HCT116 (cell line): ENCODE results near the gene RPLP2. TPM values are rescaled to one million over a fixed set of nuclear protein-coding genes. Genes with fewer than 3 reads are reported as not detected.

Experiments used
- ATAC-seq: fragments of 200-7000 bp; cut with Tn5 transposase; 2 replicates; pipeline ENCODE4 v1.9.1; 2020; ENCODE audit warnings: mild to moderate bottlenecking, moderate library complexity
- BruUV-seq: library from RNA; stranded (reverse); fragments of 400-500 nt; replicated peaks from 2 replicates; lab custom pipeline; 2021; lab: Mats Ljungman, UMichigan
- CTCF ChIA-PET: fragments of 300-600 bp; sonication (Branson Sonifier 250); formaldehyde crosslinking; loops from one replicate; lab custom pipeline; 2021; ENCODE audit warnings: antibody characterized with exemption; lab: Charles Lee
- POLR2A ChIA-PET: fragments of 300-600, 350-600 bp; sonication (Branson Sonifier 250); formaldehyde crosslinking; loops from one replicate; lab custom pipeline; 2021; ENCODE audit warnings: antibody characterized with exemption; lab: Charles Lee
- RAD21 ChIA-PET, 2 experiments: fragments of 300-600 bp; sonication (Branson Sonifier 250); formaldehyde crosslinking; loops; one replicate each; lab custom pipeline; 2023; ENCODE audit warnings: low total read pairs in 2 of 2; ENCODE audit not compliant: uncharacterized antibody in 2 of 2, unreplicated experiment in 2 of 2, low non-redundant PET in 1 of 2; lab: Charles Lee
- DNase-seq: peaks from one replicate; pipeline ENCODE4 v3.0.0-alpha.2; 2010; ENCODE audit warnings: low read depth, low spot score
- H2AFZ ChIP-seq: fragments of 200-600 bp; shearing (Covaris generic), sonication (generic); 2 replicates; pipeline ENCODE4 v1.6.1; 2017; ENCODE audit warnings: low read depth, mixed run types, mixed read lengths, antibody characterized with exemption, low read length; ENCODE audit not compliant: poor library complexity, severe bottlenecking
- H3K27ac ChIP-seq: 2 replicates; pipeline ENCODE4 v1.5.1; 2012; ENCODE audit warnings: low read depth, low read length
- H3K27me3 ChIP-seq: fragments of 200-600 bp; sonication (generic); 2 replicates; pipeline ENCODE4 v1.6.1; 2016; ENCODE audit warnings: mixed run types, low read length, mixed read lengths; ENCODE audit not compliant: insufficient read depth
- H3K36me3 ChIP-seq, 2 experiments: fragments of 200-500 bp in 1 of 2; fragments of 200-600 bp in 1 of 2; sonication (Bioruptor generic) in 1 of 2; sonication (generic) in 1 of 2; 2 replicates each; pipeline versions ENCODE4 v1.5.1 to v1.6.1; 2014 to 2016; ENCODE audit warnings: low read length in 2 of 2, inconsistent platforms in 1 of 2, mixed read lengths in 1 of 2, mixed run types in 1 of 2; ENCODE audit not compliant: insufficient read depth in 2 of 2, control insufficient read depth in 1 of 2
- H3K4me1 ChIP-seq, 2 experiments: fragments of 200-600 bp in 1 of 2; sonication (generic) in 1 of 2; 2 replicates each; pipeline versions ENCODE4 v1.5.1 to v1.6.1; 2012 to 2017; ENCODE audit warnings: low read length in 2 of 2, inconsistent platforms in 1 of 2, mild to moderate bottlenecking in 1 of 2, mixed read lengths in 1 of 2, mixed run types in 1 of 2, moderate library complexity in 1 of 2; ENCODE audit not compliant: insufficient read depth in 2 of 2, control insufficient read depth in 1 of 2
- H3K4me2 ChIP-seq: fragments of 200-600 bp; sonication (generic); 2 replicates; pipeline ENCODE4 v1.6.1; 2017; ENCODE audit warnings: mixed run types, low read length, mixed read lengths
- H3K4me3 ChIP-seq, 2 experiments: fragments of 200-600 bp in 1 of 2; sonication (generic) in 1 of 2; replicated peaks in 1 of 2; 2 replicates each; pipeline ENCODE4 v1.5.1; 2011 to 2016; ENCODE audit warnings: low read length in 2 of 2, control low read depth in 1 of 2, low read depth in 1 of 2, mild to moderate bottlenecking in 1 of 2, mixed read lengths in 1 of 2, mixed run types in 1 of 2
- H3K79me2 ChIP-seq: fragments of 200-600 bp; sonication (generic); 2 replicates; pipeline ENCODE4 v1.6.1; 2017; ENCODE audit warnings: mild to moderate bottlenecking, mixed run types, low read length, moderate library complexity, mixed read lengths; ENCODE audit not compliant: insufficient read depth
- H3K9ac ChIP-seq: fragments of 200-600 bp; sonication (generic); 2 replicates; pipeline ENCODE4 v1.6.1; 2016; ENCODE audit warnings: low read length, mixed read lengths
- H3K9me2 ChIP-seq: fragments of 200-600 bp; sonication (generic), shearing (Covaris generic); 2 replicates; pipeline ENCODE4 v1.6.1; 2017; ENCODE audit warnings: mixed run types, mild to moderate bottlenecking, moderate library complexity; ENCODE audit not compliant: insufficient read depth
- H3K9me3 ChIP-seq, 2 experiments: fragments of 200-500 bp in 1 of 2; fragments of 200-600 bp in 1 of 2; sonication (Bioruptor generic) in 1 of 2; sonication (generic) in 1 of 2; 2 replicates each; pipeline ENCODE4 v1.6.1; 2014 to 2017; ENCODE audit warnings: low read length in 2 of 2, mixed read lengths in 2 of 2, inconsistent platforms in 1 of 2, low read depth in 1 of 2, mild to moderate bottlenecking in 1 of 2, mixed run types in 1 of 2, moderate library complexity in 1 of 2; ENCODE audit not compliant: control insufficient read depth in 1 of 2, insufficient read depth in 1 of 2
- H4K20me1 ChIP-seq: fragments of 200-600 bp; sonication (generic), shearing (Covaris generic); 2 replicates; pipeline ENCODE4 v1.6.1; 2017; ENCODE audit warnings: mixed run types, mild to moderate bottlenecking, moderate library complexity; ENCODE audit not compliant: insufficient read depth
- EZH2 ChIP-seq: fragments of 200-600 bp; sonication (generic); IDR thresholded peaks from 2 replicates; pipeline ENCODE4 v1.6.1; 2017; ENCODE audit warnings: antibody characterized with exemption, mixed run types
- REST ChIP-seq: IDR thresholded peaks from 2 replicates; pipeline ENCODE4 v1.6.1; 2012; ENCODE audit warnings: low read depth
- ZBTB33 ChIP-seq: IDR thresholded peaks from 2 replicates; pipeline ENCODE4 v1.6.1; 2011; ENCODE audit warnings: mild to moderate bottlenecking, low read length, moderate library complexity; ENCODE audit not compliant: insufficient replicate concordance; ENCODE audit errors: extremely low read depth
- intact Hi-C: fragments of 100-400 bp; cut with micrococcal nuclease; formaldehyde crosslinking; loops from 2 replicates; pipeline ENCODE4 v1.10.0; 2022
- total RNA-seq: library from RNA; stranded (reverse); gene quantifications from one replicate; pipeline ENCODE4 v1.2.1, GENCODE V29; 2021; ENCODE audit not compliant: unreplicated experiment

RPLP2 gene
- total RNA-seq, 1 experiment from 2014 or later: 3,615 TPM

GRCh38 chr11:844693-845644, 35.2 kb downstream of the RPLP2 start:
- no peaks in the 10 kb centered on the region for H3K9me2 ChIP-seq
- intact Hi-C loops: loop anchor here (5.0 kb wide), 1 partner anchor 38 kb away; the partner anchor contains the start of genes PIDD1 and RPLP2
- no TSS peak for BruUV-seq
- H3K9me3 ChIP-seq: no peaks in the 10 kb centered on the region
- peak overlapping the region; percentile 66 to 98 for H3K4me3 ChIP-seq
- peak overlapping the region; percentile 92 for H3K4me2 ChIP-seq
- ChIA-PET CTCF (interaction anchor here (1.0 kb wide), 2 partner anchors 26 to 206 kb away, joined by 3 read pairs; partner anchors contain the start of gene PNPLA2), RAD21 (no interaction called here)
- no peak overlapping the region for H2AFZ ChIP-seq
- no peak for DNase-seq
- H3K27me3 ChIP-seq: no peaks in the 10 kb centered on the region
- peaks cover 12% of the 10 kb centered on the region; the same call in 1 of the 2 replicates for H4K20me1 ChIP-seq
- peaks cover 0 to 12% of the 10 kb centered on the region in 2 experiments; a peak in 3 of 4 replicates for H3K36me3 ChIP-seq
- peaks cover 26 to 53% of the 10 kb centered on the region in 2 experiments for H3K4me1 ChIP-seq
- H3K9ac ChIP-seq: peak overlapping the region; percentile 99
- TF ChIP-seq REST (no peak), ZBTB33 (no peak), EZH2 (no peak)
- TF ChIP-seq, all 23 proteins: peak for 0
- POLR2A ChIA-PET: interaction anchor here (0.6 to 2.5 kb wide), 3 partner anchors 10 to 26 kb away, joined by 3 to 14 read pairs (median 11); partner anchors contain the start of gene PNPLA2
- peak; percentile 1 for ATAC-seq
- Histone ChIP-seq H3K27ac (peak overlapping the region; percentile 97), H3K79me2 (peaks cover 40% of the 10 kb centered on the region)
